Central memory CD8-positive, alpha-beta T cell (primary cell): ENCODE results near the gene AFP.

Experiments
- ATAC-seq: fragments of 150-1000 bp; cut with Tn5 transposase; replicated peaks from 2 replicates; pipeline ENCODE4 v1.10.0; 2022; ENCODE audit warnings: mild to moderate bottlenecking, moderate FRiP score, moderate number of reproducible peaks; ENCODE audit not compliant: poor library complexity, severe bottlenecking; ENCODE audit errors: extremely low read depth
- DNase-seq, 2 donors: peaks; one replicate each; pipeline ENCODE4 v3.0.0; 2021; ENCODE audit warnings: low spot score in 2 of 2
- H3K27ac Mint-ChIP-seq: one replicate; pipeline ENCODE4 v1.8.0; 2022; ENCODE audit warnings: low read depth, mild to moderate bottlenecking, moderate library complexity, mixed read lengths
- H3K27me3 Mint-ChIP-seq: one replicate; pipeline ENCODE4 v1.8.0; 2022; ENCODE audit warnings: mixed read lengths
- H3K36me3 Mint-ChIP-seq: one replicate; pipeline ENCODE4 v1.8.0; 2022; ENCODE audit warnings: mild to moderate bottlenecking, moderate library complexity, mixed read lengths; ENCODE audit not compliant: insufficient read depth
- H3K4me1 Mint-ChIP-seq: one replicate; pipeline ENCODE4 v1.8.0; 2022; ENCODE audit warnings: mixed read lengths
- H3K4me3 Mint-ChIP-seq: one replicate; pipeline ENCODE4 v1.8.0; 2022; ENCODE audit warnings: mild to moderate bottlenecking, moderate library complexity, mixed read lengths
- H3K9me3 Mint-ChIP-seq: one replicate; pipeline ENCODE4 v1.8.0; 2022; ENCODE audit warnings: mixed read lengths

Gene AFP

GRCh38 chr4:73418677-73419076 is 17.3 kb upstream of the AFP start:
- no peak overlapping the region for H3K4me3 Mint-ChIP-seq
- H3K27me3 Mint-ChIP-seq = peaks cover 6% of the 10 kb centered on the region
- H3K36me3 Mint-ChIP-seq = no peaks in the 10 kb centered on the region
- no peaks in the 10 kb centered on the region for H3K9me3 Mint-ChIP-seq
- H3K4me1 Mint-ChIP-seq = no peaks in the 10 kb centered on the region
- no peak overlapping the region for H3K27ac Mint-ChIP-seq
- DNase-seq (no peak), ATAC-seq (no peak)

- DNase-seq = no peak
- Mint-ChIP-seq H3K36me3 (no peaks in the 10 kb centered on the region), H3K9me3 (no peaks in the 10 kb centered on the region), H3K27ac (no peak overlapping the region), H3K27me3 (peaks cover 6% of the 10 kb centered on the region), H3K4me3 (no peak overlapping the region), H3K4me1 (no peaks in the 10 kb centered on the region)
- no peak for ATAC-seq
Observed at GRCh38 chr4:73419106-73420038, 16.6 kb upstream of the AFP start.

- Mint-ChIP-seq H3K27ac (no peak overlapping the region), H3K9me3 (no peaks in the 10 kb centered on the region), H3K4me1 (no peaks in the 10 kb centered on the region), H3K27me3 (peaks cover 6% of the 10 kb centered on the region), H3K36me3 (no peaks in the 10 kb centered on the region), H3K4me3 (no peak overlapping the region)
- DNase-seq (no peak), ATAC-seq (no peak)
Observed at GRCh38 chr4:73420615-73421014, 15.4 kb upstream of the AFP start.

GRCh38 chr4:73421708-73422457 is 14.1 kb upstream of the AFP start:
- Mint-ChIP-seq H3K4me1 (no peaks in the 10 kb centered on the region), H3K27ac (no peak overlapping the region), H3K36me3 (no peaks in the 10 kb centered on the region), H3K9me3 (no peaks in the 10 kb centered on the region), H3K27me3 (peaks cover 6% of the 10 kb centered on the region), H3K4me3 (no peak overlapping the region)
- ATAC-seq (no peak), DNase-seq (no peak)

GRCh38 chr4:73422458-73422752 is 13.6 kb upstream of the AFP start:
- no peaks in the 10 kb centered on the region for H3K36me3 Mint-ChIP-seq
- H3K27me3 Mint-ChIP-seq = peaks cover 6% of the 10 kb centered on the region
- H3K4me3 Mint-ChIP-seq = no peak overlapping the region
- no peak overlapping the region for H3K27ac Mint-ChIP-seq
- no peak for DNase-seq
- ATAC-seq = no peak
- H3K4me1 Mint-ChIP-seq = no peaks in the 10 kb centered on the region
- no peaks in the 10 kb centered on the region for H3K9me3 Mint-ChIP-seq

- Mint-ChIP-seq H3K36me3 (no peaks in the 10 kb centered on the region), H3K4me3 (no peak overlapping the region), H3K4me1 (no peaks in the 10 kb centered on the region), H3K27me3 (peaks cover 6% of the 10 kb centered on the region), H3K27ac (no peak overlapping the region), H3K9me3 (no peaks in the 10 kb centered on the region)
- DNase-seq = no peak
- ATAC-seq = no peak
Observed at GRCh38 chr4:73423184-73423583, 12.8 kb upstream of the AFP start.

GRCh38 chr4:73426666-73427065 is 9.4 kb upstream of the AFP start:
- Mint-ChIP-seq H3K4me1 (no peaks in the 10 kb centered on the region), H3K36me3 (no peaks in the 10 kb centered on the region), H3K27me3 (no peaks in the 10 kb centered on the region), H3K9me3 (no peaks in the 10 kb centered on the region), H3K27ac (no peak overlapping the region), H3K4me3 (no peak overlapping the region)
- ATAC-seq (no peak), DNase-seq (no peak)

- ATAC-seq (no peak), DNase-seq (no peak)
- H3K9me3 Mint-ChIP-seq = no peaks in the 10 kb centered on the region
- H3K36me3 Mint-ChIP-seq = no peaks in the 10 kb centered on the region
- H3K27me3 Mint-ChIP-seq = peaks cover 9% of the 10 kb centered on the region
- H3K27ac Mint-ChIP-seq = no peak overlapping the region
- no peaks in the 10 kb centered on the region for H3K4me1 Mint-ChIP-seq
- H3K4me3 Mint-ChIP-seq = no peak overlapping the region
Observed at GRCh38 chr4:73429118-73429517, 6.9 kb upstream of the AFP start.

- Mint-ChIP-seq H3K9me3 (no peaks in the 10 kb centered on the region), H3K4me1 (no peaks in the 10 kb centered on the region), H3K27ac (no peak overlapping the region), H3K36me3 (no peaks in the 10 kb centered on the region), H3K27me3 (peaks cover 9% of the 10 kb centered on the region), H3K4me3 (no peak overlapping the region)
- DNase-seq (no peak), ATAC-seq (no peak)
Observed at GRCh38 chr4:73429826-73430587, 6.0 kb upstream of the AFP start.

- H3K27ac Mint-ChIP-seq = no peak overlapping the region
- H3K9me3 Mint-ChIP-seq = no peaks in the 10 kb centered on the region
- no peaks in the 10 kb centered on the region for H3K36me3 Mint-ChIP-seq
- no peaks in the 10 kb centered on the region for H3K4me1 Mint-ChIP-seq
- DNase-seq (no peak), ATAC-seq (no peak)
- H3K27me3 Mint-ChIP-seq = peaks cover 9% of the 10 kb centered on the region
- H3K4me3 Mint-ChIP-seq = no peak overlapping the region
Observed at GRCh38 chr4:73431813-73432168, 4.2 kb upstream of the AFP start.

GRCh38 chr4:73432169-73433000 is 3.6 kb upstream of the AFP start:
- H3K27ac Mint-ChIP-seq = no peak overlapping the region
- no peaks in the 10 kb centered on the region for H3K9me3 Mint-ChIP-seq
- H3K36me3 Mint-ChIP-seq = no peaks in the 10 kb centered on the region
- ATAC-seq = no peak
- H3K4me3 Mint-ChIP-seq = no peak overlapping the region
- no peaks in the 10 kb centered on the region for H3K4me1 Mint-ChIP-seq
- peaks cover 9% of the 10 kb centered on the region for H3K27me3 Mint-ChIP-seq
- no peak for DNase-seq

GRCh38 chr4:73433140-73433539 is 2.9 kb upstream of the AFP start:
- no peaks in the 10 kb centered on the region for H3K4me1 Mint-ChIP-seq
- no peak for ATAC-seq
- no peak overlapping the region for H3K4me3 Mint-ChIP-seq
- DNase-seq = no peak
- no peaks in the 10 kb centered on the region for H3K9me3 Mint-ChIP-seq
- H3K27ac Mint-ChIP-seq = no peak overlapping the region
- H3K36me3 Mint-ChIP-seq = no peaks in the 10 kb centered on the region
- peaks cover 9% of the 10 kb centered on the region for H3K27me3 Mint-ChIP-seq
